Hematopoietic multipotent progenitor cell (in vitro differentiated cells): ENCODE measurements around the gene PCNA. TPM values are rescaled to one million over a fixed set of nuclear protein-coding genes. Genes with fewer than 3 reads are reported as not detected.

Experiments
- DNase-seq, 3 donors: peaks; one replicate each; pipeline ENCODE4 v3.0.0-alpha.2; 2011 to 2015; ENCODE audit warnings: low read depth in 2 of 3, low spot score in 2 of 3
- total RNA-seq: library from RNA; depleted of rRNA; stranded (reverse); fragments of >200 nt; gene quantifications from one replicate; pipeline ENCODE4 v1.2.3, GENCODE V29; 2012

PCNA gene
- total RNA-seq, 1 donor, result 153 TPM

DNA sequence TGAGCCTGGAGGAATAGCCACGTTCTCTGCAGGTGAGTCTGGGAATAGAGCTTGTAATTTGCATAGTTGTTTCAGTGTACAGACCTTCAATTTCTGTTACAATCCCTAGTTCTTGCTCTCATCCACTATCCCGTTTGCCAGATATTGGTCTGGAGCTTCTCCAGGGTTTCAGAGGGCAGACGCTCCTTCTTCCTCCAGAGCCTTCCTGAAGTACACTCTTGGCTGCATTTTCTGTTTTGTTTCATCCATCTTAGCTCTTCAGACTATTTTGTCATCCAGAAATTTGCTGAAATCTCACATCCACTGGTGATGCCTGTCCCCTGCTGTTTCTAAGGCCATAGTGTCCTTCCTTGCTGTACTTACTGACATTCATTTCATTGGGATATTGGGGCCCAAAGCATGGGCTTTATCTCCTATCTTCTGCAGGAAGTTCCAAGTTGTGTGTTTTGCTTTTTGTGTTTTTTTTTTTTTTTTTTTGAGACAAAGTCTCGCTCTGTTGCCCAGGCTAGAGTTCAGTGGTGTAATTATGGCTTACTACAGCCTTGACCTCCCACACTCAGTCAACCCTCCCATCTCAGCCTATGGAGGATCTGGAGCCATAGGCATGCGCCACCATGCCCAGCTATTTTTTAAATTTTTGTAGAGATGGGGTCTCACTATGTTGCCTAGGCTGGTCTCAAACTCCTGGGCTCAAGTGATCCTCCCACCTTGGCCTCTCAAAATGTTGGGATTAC is 25.8 kb upstream of the PCNA start:
- DNase-seq, result no peak

DNA sequence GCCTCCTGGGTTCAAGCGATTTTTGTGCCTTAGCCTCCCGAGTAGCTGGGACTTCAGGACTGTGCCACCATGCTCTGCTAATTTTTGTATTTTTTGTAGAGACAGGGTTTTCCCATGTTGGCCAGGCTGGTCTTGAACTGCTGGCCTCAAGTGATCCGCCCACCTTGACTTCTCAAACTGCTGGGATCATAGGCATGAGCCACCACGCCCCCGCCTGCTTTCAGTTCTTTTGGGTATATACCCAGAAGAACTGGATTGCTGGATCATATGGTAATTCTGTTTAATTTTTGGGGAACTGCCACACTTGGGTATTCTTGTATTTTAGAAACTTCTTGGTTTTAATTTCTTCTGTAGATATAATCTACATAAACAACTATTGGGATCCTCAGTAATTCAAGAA is 24.1 kb upstream of the PCNA start:
- DNase-seq, result no peak

DNA sequence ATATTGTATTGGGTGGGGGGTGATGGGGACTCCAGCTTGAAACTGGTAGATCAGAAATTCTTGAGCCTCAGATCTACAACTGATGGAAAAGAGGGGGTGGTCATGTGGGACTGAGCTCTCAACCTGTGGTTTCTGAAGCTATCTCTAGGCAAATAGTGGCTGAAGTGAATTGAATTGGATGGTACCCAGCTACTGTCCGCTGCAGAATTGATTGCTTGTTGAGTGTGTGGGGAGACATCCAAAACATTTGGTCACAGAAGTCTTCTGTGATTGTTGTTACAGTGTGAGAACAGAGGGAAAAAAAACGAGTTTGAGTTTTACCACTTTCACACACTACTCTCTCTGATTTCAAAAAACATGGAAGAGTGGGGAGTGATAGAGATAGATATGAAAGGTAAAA is 21.9 kb upstream of the PCNA start:
- DNase-seq, result no peak

DNA sequence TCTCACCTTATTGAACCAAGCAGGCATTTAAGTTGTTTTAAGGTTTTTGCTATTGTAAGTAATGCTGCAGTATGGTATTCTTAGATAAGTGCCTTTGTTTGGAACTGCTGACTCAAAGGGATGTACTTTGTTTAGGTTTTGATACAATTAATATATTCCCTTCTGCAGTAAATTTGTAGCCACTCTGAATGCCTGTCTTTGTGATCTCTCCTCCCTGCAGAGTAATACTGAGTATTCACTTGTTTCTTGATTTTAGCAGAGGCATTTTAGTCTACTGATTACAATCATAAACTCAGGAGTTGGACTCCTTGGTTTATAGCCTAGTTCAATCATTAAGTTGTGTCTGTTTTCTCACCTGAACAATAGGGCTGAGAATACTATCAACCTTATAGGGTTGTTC is 20.4 kb upstream of the PCNA start:
- DNase-seq, result no peak

DNA sequence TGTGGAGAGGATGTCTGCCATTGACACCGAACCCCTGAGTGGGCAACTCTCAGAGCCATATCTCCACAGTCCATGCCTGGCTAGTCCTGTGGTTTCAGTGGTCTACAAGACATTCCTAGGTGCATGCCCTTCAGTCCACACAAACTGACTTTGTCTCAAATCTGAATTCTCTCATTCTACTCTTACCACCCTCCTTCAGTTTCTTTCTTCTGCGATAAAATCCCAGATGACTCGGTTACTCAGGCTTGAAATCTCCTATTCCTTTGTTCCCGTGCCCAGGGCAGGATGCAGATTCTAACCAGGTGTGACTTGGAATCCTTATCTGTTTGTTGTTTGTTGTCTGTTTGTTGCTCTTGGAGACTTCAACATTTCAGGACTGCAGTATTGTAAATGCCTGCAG is 16.3 kb upstream of the PCNA start:
- DNase-seq, result no peak

DNA sequence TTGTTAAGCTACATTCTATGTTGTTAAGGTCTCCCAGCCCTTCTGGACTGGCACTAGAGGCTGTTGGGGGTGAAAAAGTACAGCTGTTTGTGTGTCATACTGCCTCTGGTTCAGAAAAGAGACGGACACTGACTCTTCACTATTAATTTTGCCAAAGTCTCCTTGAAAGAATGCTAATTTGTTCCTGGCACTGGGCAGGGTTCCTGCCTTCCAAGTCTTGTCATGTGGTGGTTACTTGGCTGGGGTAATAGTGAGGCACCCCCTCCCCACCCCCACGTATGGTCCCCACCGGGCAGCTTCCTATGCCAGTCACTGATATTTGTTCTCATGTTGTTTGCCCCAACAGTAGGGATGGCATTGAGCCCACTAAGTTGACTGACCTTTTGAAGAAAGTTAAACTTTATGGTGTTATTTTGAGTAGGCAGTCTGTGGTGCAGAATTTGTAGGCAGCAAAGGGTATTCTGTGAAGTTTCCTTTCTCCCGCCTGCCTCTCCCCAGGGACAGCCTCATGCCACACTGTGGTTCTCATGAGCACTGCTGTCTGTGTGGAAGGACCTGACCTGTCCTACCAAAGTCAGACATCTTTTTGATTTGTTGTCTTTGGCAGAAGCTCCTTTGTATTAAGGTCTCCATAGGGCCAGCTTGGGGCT is 15.7 kb upstream of the PCNA start:
- DNase-seq, result no peak

DNA sequence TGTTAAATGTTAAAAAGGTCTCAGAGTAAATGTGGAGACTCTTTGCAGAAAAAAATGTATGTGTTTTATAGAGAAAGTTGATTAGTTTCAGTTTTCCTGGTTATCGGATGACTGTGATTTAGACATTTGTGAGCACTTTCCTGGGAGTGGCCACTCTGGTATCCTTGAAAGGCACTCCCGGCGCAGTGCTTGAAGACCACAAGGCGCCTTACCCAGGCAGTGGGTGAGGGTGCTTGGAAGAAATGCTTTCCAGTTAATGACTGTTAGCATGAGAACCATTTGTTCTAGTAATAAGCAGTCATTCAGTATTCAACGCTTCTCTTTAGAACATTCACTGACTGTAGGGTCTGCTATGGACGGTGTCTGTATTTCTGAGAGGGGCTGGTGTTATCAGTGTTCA is 14.2 kb upstream of the PCNA start:
- no peak for DNase-seq

DNA sequence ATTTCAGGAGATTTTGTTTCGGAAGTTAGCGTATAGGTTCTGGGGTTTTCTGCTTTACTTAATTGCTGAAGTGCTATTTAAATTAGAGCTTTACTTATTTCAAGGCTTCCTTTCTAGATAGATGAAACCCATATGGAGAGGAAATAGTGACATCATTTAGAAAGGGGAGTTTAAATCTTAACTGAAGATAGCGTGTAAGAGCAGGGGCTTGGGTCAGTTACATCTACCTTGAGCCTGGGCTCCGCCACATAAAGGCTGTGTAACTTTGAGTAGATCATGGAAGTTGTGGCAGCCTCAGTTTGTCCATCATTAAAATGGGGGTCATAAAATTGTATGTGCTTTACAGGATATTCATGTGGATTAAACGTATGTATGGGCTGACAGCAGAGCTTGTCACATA is 11.7 kb upstream of the PCNA start:
- DNase-seq, result no peak

DNA sequence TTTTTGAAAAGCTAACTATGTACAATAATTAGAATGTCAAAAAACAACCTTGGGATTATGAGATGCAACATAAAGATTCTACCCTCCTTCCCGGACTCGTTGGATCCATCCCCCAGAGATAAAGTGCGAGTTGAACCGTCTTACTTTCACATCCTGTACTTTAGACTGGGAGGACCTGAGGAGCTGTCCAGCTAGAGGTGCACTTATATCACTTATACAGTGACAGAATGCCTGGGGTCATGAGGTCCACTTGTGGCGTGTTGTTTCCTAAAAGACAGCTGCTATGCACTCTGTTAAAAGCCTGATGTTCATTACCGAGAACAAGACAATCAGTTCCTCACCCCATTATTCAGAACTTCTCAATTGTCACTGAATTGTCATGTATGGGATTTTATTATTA is 9.1 kb upstream of the PCNA start:
- no peak for DNase-seq

DNA sequence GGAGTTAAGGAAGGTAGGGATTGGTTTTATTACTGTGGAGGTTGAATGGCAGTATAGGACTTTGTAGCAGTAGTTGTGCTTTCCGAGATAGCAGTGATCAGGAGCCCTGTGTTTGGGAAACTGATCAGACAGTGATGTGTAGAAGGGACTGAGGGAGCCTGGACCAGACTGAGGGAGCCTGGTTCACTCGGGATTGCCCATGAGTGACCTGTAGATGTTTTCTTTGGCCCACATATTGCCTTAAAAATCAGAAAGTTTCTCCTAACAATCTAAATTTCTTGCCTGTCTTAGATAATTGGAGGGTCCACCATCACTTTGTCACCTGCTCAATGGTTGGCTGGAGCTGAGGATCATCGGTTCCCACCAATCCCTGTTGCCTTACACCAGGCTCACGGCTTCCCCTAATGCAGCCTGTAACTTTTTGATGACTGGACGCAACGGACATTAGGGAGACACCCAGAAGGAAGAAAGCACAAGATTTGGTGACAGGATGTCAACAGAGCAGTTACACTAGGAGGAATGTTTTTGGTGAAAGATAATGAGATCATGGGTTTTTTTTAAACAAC is 8.2 kb upstream of the PCNA start:
- DNase-seq, result no peak

DNA sequence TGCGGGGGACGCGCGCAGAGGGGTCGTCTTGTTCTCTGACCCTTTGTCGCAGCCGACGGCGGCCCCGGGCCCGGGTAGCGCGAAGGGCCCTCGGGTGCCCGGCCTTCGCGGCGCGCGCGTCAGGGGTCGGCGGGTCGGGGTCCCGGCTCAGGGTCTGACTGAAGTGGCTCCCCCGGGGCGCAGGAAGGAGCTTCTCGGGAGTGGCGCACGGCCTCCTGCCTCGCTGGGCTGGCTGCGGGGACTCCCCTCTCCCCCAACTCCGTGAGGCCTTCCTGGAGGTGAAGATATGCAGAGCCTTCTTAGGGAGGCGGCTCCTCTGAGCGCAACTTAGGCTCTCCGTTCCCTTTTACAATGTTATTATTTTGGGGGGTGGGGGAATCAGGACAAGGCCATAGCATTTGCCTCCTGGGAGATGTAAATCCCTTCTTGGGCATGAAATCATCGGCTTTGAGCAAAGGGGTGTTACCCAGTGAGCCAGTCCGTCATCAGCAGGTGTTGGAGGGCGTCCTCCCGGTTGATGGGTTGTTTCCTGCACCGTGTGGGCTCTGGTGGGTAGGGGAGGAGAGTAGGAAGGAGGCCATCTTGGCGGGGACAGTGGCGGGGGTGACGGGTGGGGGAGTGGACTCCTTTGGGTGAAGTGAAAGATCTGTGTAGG is 7.6 kb upstream of the PCNA start:
- DNase-seq, result peak; percentile 22 to 95 (median 75)

DNA sequence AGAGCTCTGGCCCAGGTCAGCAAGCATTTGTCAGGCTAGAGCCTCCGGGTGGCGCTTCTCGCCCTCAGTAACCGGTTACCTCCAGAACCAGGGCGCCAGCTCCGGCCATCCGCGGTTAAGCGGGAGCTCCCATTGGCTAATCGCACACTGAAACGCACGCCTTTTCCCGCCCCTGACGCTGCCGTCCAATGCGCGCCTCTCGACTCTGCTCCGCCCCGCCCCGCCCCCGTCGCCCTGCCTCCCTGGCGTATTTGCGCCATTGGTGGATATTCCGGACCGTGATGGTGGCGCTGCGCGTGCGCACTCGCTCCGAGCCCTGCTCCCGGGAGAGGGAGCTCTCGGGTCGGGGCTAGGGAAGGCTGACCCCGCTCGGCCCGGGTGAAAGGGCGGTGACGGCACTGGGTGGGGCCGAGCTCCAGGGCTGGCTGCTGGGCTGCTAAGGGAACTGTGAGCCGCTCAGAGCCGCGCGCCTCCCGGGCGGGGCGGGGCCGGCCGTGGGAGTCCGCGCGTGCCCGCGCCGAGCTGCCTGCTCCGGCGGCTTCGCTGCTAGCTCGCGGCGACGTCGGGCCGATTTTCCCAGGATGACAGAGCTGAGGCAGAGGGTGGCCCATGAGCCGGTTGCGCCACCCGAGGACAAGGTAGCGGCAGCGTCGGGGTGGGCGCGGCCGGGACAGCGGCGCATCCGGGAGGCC is 6.9 kb upstream of the PCNA start, which contains the start of gene CDS2:
TSS of gene CDS2 (plus strand) at position 497 of the 692 bp plus-strand sequence. CDS start at position 582, 85 bp downstream.
- DNase-seq, result peak; percentile 99 to 100 (median 99)

DNA sequence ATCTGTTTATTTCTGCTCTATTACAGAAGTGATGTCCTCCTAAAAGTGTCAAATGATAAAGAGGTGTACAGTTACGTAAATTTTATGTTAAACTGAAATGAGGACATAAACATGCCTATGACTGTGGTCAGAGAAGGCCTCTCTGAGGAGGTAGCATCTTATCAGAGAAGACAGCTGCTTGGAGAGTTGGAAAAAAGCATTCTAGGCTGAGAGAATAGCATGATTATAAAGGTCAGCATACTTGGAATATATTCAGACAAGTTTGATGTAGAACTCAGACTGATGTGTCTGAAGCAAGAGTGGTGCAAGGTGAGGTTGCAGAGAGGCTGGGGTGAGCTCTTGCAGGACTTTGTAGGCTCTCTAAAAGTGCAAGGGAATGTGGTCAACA is 3.1 kb upstream of the PCNA start:
- DNase-seq, result no peak

DNA sequence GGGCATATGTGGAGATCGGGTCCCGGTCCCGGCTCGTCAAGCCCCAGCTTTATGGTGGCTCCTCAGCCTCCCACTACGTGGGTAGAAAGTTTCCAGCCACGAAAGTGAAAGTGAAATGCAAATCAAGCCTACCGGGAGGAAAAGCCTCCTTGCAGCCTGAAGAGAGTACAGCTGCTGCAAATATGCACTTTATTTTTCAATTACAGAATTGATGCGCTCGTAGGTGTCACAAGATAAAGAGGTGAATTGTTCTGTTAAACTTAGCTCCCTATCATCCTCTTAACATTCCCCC is 373 bp upstream of the PCNA start:
- DNase-seq, result no peak

DNA sequence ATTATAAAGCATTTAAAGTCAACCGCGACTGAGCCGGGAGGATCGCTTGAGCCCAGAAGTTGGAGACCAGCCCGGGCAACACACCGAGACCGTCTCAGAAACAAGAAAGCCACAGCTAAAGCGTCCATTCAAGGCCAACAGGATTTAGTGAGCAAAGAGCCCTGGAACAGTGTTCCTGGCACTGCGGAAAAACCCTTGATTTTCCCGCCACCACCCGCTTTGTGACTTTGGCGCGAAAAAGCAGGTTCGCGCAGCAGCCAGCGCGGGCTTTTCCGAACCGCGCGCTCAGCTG is 669 bp downstream of the PCNA start:
- DNase-seq, result no peak

DNA sequence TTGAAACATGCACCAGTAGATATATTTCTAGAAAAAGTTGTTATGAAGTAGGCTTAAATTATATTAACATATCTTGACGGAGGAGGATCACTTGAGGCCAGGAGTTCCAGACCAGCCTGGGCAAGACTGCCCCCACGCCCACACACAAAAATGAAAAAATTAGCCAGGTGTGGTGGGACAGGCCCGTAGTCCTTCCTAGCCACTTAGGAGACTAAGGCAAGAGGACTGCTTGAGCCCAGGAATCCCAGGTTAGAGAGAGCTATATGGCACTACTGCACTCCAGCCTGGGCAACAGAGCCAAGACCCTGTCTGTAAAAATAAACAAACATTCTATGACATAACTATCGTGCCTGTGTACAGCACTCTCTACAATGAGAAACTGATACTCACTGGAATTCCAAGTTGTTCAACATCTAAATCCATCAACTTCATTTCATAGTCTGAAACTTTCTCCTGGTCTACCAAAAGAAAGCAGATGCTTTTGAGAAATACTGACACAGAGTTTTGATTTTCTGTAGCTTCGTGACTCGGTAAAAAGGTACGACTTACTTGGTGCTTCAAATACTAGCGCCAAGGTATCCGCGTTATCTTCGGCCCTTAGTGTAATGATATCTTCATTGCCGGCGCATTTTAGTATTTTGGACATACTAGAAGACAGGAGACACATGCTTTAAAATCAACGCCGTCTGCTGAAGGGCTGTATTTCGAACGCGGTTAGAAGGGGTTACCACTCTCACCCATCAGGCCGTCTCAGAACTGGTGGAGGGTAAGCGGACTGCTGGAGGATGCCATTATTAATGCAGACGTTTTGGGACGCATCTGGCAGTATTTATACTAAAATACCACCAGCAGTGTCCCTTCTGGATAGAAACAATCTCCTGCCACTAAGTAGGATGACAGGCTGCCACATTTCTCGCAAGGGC is 1.3 kb downstream of the PCNA start:
- no peak for DNase-seq

DNA sequence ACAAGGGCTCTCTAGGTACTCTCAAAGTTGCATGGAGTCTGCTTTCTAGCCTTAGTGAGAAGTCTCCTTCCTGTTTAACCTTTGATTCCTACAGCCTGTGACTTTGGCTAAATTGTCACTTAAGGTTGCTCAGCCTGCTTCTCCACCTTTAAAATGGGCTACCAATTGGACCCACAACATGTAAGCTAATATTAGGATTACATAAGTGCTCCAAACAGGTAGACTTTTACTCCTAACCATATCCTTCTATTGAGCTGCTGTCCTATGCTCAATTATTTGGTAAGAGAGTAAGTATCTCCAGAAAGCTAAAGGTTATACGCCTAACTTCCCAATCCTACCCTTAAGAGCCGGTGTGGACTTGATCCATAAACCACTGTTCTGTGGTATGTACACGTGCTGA is 2.9 kb downstream of the PCNA start:
- DNase-seq, result no peak

DNA sequence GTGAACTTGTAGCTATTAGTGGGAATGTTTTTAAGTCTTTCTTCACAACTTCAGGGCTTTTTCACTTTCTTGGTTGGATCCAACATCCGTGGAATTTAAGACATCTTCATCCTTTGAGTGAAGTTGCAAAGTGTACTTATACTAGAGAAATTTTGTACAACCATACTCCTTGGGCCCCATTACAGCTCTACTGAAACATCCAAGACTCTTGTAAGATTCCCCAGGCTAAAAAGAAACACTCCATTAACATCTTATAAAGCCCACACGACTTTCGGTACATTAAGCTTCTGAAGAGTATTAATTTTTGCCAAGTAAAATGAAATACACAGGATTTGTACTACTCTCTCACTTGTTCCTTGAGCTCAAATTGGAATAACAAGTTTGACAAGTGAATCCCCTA is 5.4 kb downstream of the PCNA start:
- no peak for DNase-seq

DNA sequence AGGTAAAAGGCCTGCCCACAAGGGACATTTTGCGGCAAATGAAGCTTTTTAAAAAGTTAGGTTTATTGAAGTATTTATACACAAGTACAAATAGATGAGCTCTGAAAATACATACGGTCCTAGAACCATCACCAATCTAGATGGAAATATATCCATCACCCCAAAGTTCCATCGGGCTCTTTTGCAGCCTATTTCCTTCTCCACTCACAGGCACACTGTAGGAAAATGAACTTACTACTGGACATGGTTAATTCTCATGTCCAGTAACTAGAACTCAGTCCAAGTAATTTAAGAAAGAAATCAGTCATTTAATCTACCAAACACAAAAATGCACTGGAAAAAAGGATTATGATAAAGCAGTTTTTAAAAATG is 6.2 kb downstream of the PCNA start:
- no peak for DNase-seq

DNA sequence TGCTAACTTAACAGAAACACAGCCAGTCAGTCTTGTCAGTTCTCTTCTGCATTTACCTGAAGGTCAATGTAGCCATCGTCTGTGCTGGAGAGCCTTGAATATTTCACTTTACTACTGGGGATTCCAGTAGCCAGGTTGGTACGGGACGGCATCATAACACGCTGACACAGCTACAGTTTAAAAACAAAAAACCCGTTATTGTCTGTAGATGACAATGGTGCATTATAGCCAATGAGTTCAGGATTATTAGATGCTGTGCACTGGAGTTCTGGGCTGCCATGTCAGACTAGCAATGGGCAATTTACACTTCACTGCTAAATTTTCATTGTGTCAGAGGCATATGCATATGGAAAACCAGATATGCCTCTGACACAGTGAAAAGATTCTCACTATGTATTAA is 10.5 kb downstream of the PCNA start:
- DNase-seq, result no peak

DNA sequence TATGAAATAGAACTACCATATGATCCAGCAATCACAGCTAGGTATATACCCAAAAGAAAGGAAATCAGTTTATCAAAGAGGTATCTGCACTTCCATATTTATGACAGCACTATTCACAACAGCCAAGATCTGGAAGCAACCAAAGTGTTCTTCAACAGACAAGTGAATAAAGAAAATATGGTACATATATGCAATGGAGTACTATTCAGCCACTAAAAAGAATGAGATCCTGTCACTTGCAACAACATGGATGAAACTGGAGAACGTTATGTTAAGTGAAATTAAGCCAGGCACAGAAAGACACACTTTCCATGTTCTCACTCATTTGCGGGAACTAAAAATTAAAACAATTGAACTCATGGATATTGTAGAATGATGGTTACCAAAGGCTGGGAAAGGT is 15.3 kb downstream of the PCNA start:
- no peak for DNase-seq
